IMR-90 (cell line): ENCODE measurements around the gene SUB1. TPM values are rescaled to one million over a fixed set of nuclear protein-coding genes. Genes with fewer than 3 reads are reported as not detected.
"Not testable (repeated sequence)": the region's sequence is repeated elsewhere in the genome, so short reads cannot be mapped to it uniquely, and the experiment has no call there.

Source experiments
- ATAC-seq: fragments of 200-7000 bp; cut with Tn5 transposase; 2 replicates; pipeline ENCODE4 v1.9.1; 2020; ENCODE audit warnings: low read depth, mild to moderate bottlenecking, moderate library complexity
- BruUV-seq: library from RNA; stranded (reverse); fragments of 400-500 nt; replicated peaks from 2 replicates; lab custom pipeline; 2021; lab: Mats Ljungman, UMichigan
- CTCF ChIA-PET: fragments of 300-600 bp; formaldehyde crosslinking; extraction: SDS; loops from one replicate; lab custom pipeline; 2021; ENCODE audit warnings: antibody characterized with exemption; lab: Yijun Ruan, JAX
- POLR2A ChIA-PET: fragments of 300-600 bp; sonication (Branson Sonifier 250); formaldehyde crosslinking; loops from one replicate; lab custom pipeline; 2022; ENCODE audit warnings: antibody characterized with exemption; ENCODE audit not compliant: unreplicated experiment; lab: Charles Lee
- DNase-seq: peaks from one replicate; pipeline ENCODE4 v3.0.0; 2013
- H2AFZ ChIP-seq: replicated peaks from 2 replicates; pipeline ENCODE3; 2013; ENCODE audit warnings: low read length, mild to moderate bottlenecking; ENCODE audit not compliant: poor library complexity
- H2AK5ac ChIP-seq: 2 replicates; pipeline ENCODE4 v1.6.1; 2013; ENCODE audit warnings: low read depth, low read length, inconsistent platforms
- H2AK9ac ChIP-seq: replicated peaks from 2 replicates; pipeline ENCODE3; 2013; ENCODE audit warnings: mild to moderate bottlenecking, low read depth, low read length, moderate library complexity; ENCODE audit not compliant: poor library complexity
- H2BK120ac ChIP-seq: 2 replicates; pipeline ENCODE4 v1.6.1; 2013; ENCODE audit warnings: low read depth, low read length, inconsistent platforms
- H2BK15ac ChIP-seq: 3 replicates; pipeline ENCODE4 v1.6.1; 2013; ENCODE audit warnings: low read depth, low read length, inconsistent platforms
- H2BK20ac ChIP-seq: 2 replicates; pipeline ENCODE4 v1.6.1; 2013; ENCODE audit warnings: low read depth, mild to moderate bottlenecking, inconsistent platforms, low read length, moderate library complexity
- H2BK5ac ChIP-seq: 2 replicates; pipeline ENCODE4 v1.6.1; 2013; ENCODE audit warnings: mild to moderate bottlenecking, low read depth, low read length, inconsistent platforms; ENCODE audit not compliant: poor library complexity, severe bottlenecking
- H3K14ac ChIP-seq: replicated peaks from 2 replicates; pipeline ENCODE4 v1.6.1; 2013; ENCODE audit warnings: low read depth, low read length, inconsistent platforms
- H3K18ac ChIP-seq: 2 replicates; pipeline ENCODE4 v1.6.1; 2013; ENCODE audit warnings: low read depth, low read length, control low read depth
- H3K23ac ChIP-seq: 2 replicates; pipeline ENCODE4 v1.6.1; 2013; ENCODE audit warnings: low read depth, low read length, inconsistent platforms
- H3K27ac ChIP-seq: 2 replicates; pipeline ENCODE4 v1.5.1; 2013; ENCODE audit warnings: mild to moderate bottlenecking, control low read depth, low read length; ENCODE audit not compliant: insufficient read depth
- H3K27me3 ChIP-seq: 2 replicates; pipeline ENCODE4 v1.6.1; 2013; ENCODE audit warnings: low read length; ENCODE audit not compliant: control insufficient read depth, insufficient read depth
- H3K36me3 ChIP-seq: 2 replicates; pipeline ENCODE4 v1.6.1; 2013; ENCODE audit warnings: low read length, mixed read lengths; ENCODE audit not compliant: control insufficient read depth, insufficient read depth
- H3K4ac ChIP-seq: 2 replicates; pipeline ENCODE4 v1.6.1; 2013; ENCODE audit warnings: low read depth, low read length, inconsistent platforms
- H3K4me1 ChIP-seq: 2 replicates; pipeline ENCODE4 v1.6.1; 2013; ENCODE audit warnings: low read length, mixed read lengths; ENCODE audit not compliant: control insufficient read depth, insufficient read depth
- H3K4me2 ChIP-seq: 2 replicates; pipeline ENCODE4 v1.6.1; 2013; ENCODE audit warnings: low read depth, mild to moderate bottlenecking, control low read depth, low read length, moderate library complexity
- H3K4me3 ChIP-seq: 2 replicates; pipeline ENCODE4 v1.5.1; 2013; ENCODE audit warnings: low read depth, mild to moderate bottlenecking, control low read depth, low read length, moderate library complexity; ENCODE audit not compliant: insufficient read depth
- H3K56ac ChIP-seq: 2 replicates; pipeline ENCODE4 v1.6.1; 2013; ENCODE audit warnings: low read length, inconsistent platforms; ENCODE audit not compliant: insufficient read depth; ENCODE audit errors: extremely low read depth
- H3K79me1 ChIP-seq, 2 experiments: 2 replicates each; pipeline ENCODE4 v1.6.1; 2013; ENCODE audit warnings: low read length in 2 of 2, inconsistent platforms in 1 of 2, low read depth in 1 of 2
- H3K9ac ChIP-seq: 2 replicates; pipeline ENCODE4 v1.6.1; 2013; ENCODE audit warnings: low read depth, low read length, control low read depth
- H3K9me1 ChIP-seq: 2 replicates; pipeline ENCODE4 v1.6.1; 2013; ENCODE audit warnings: low read length, inconsistent platforms; ENCODE audit not compliant: insufficient read depth
- H3K9me3 ChIP-seq: 2 replicates; pipeline ENCODE4 v1.6.1; 2013; ENCODE audit warnings: low read length; ENCODE audit not compliant: control insufficient read depth, insufficient read depth
- H4K20me1 ChIP-seq: 2 replicates; pipeline ENCODE4 v1.6.1; 2013; ENCODE audit warnings: low read length, inconsistent platforms; ENCODE audit not compliant: insufficient read depth
- H4K5ac ChIP-seq: 2 replicates; pipeline ENCODE4 v1.6.1; 2013; ENCODE audit warnings: mild to moderate bottlenecking, low read depth, low read length, control low read depth
- H4K8ac ChIP-seq, 2 experiments: 2 replicates each; pipeline ENCODE4 v1.6.1; 2013; ENCODE audit warnings: low read depth in 2 of 2, low read length in 2 of 2, control low read depth in 1 of 2, inconsistent platforms in 1 of 2
- H4K91ac ChIP-seq: 2 replicates; pipeline ENCODE4 v1.6.1; 2013; ENCODE audit warnings: low read depth, low read length, inconsistent platforms; ENCODE audit not compliant: insufficient read depth
- BHLHE40 ChIP-seq: fragments of 150-350 bp; IDR thresholded peaks from 2 replicates; pipeline ENCODE4 v1.6.1; 2016; ENCODE audit warnings: mild to moderate bottlenecking, low read depth, low read length
- CEBPB ChIP-seq: IDR thresholded peaks from 2 replicates; pipeline ENCODE4 v1.6.1; 2012; ENCODE audit warnings: low read depth, low read length, improper control_type of control experiment
- FOS ChIP-seq: fragments of 150-350 bp; IDR thresholded peaks from 2 replicates; pipeline ENCODE4 v1.6.1; 2016; ENCODE audit warnings: low read depth, low read length
- MAFK ChIP-seq: IDR thresholded peaks from 2 replicates; pipeline ENCODE4 v1.6.1; 2012; ENCODE audit warnings: low read depth, low read length, improper control_type of control experiment
- MXI1 ChIP-seq: IDR thresholded peaks from 2 replicates; pipeline ENCODE4 v1.6.1; 2012; ENCODE audit warnings: low read depth, mild to moderate bottlenecking, low read length, moderate library complexity, borderline replicate concordance
- NFE2L2 ChIP-seq: fragments of 150-350 bp; IDR thresholded peaks from 2 replicates; pipeline ENCODE4 v1.6.1; 2016; ENCODE audit warnings: low read depth, mild to moderate bottlenecking, low read length
- RFX5 ChIP-seq: IDR thresholded peaks from 2 replicates; pipeline ENCODE4 v1.8.0; 2012; ENCODE audit warnings: low read depth, mild to moderate bottlenecking, low read length, moderate library complexity
- WGBS, 2 experiments: methylation state at CpG; one replicate each; pipeline versions ENCODE4 v1.1.5 to v1.1.7; 2013; ENCODE audit warnings: missing lambda C conversion rate in 2 of 2; ENCODE audit not compliant: insufficient read length in 1 of 2; ENCODE audit errors: extremely low coverage in 2 of 2; 5-methylcytosine and 5-hydroxymethylcytosine counted together
- dilution Hi-C: fragments of 300-500 bp; cut with HindIII; formaldehyde crosslinking; loops from one replicate; pipeline ENCODE4 v1.14.3; 2018; ENCODE audit warnings: low sequenced_read_pairs; ENCODE audit not compliant: unreplicated experiment
- in situ Hi-C: fragments of 300-500 bp; cut with MboI; formaldehyde crosslinking; loops from 3 replicates; pipeline ENCODE4 v1.14.3; 2019; ENCODE audit warnings: low sequenced_read_pairs, inconsistent platforms, mixed read lengths
- intact Hi-C: fragments of 100-400 bp; cut with micrococcal nuclease; formaldehyde crosslinking; loops from 2 replicates; pipeline ENCODE4 v1.10.0; 2022
- polyA plus RNA-seq, 3 experiments: library from polyadenylated mRNA; depleted of rRNA; stranded (reverse); fragments of >200 nt; gene quantifications; 2 replicates each; pipeline ENCODE4 v1.2.3, GENCODE V29; 2012; ENCODE audit warnings: low replicate concordance in 1 of 3
- total RNA-seq: library from RNA; depleted of rRNA; stranded (reverse); fragments of >200 nt; gene quantifications from 2 replicates; pipeline ENCODE4 v1.2.3, GENCODE V29; 2012
- TF ChIP-seq, protein P1 (sequence below): fragments of 150-350 bp; IDR thresholded peaks from 2 replicates; pipeline ENCODE4 v1.6.1; 2017; ENCODE audit warnings: mild to moderate bottlenecking, antibody characterized with exemption, low read length, low read depth

SUB1 gene
- total and polyA plus RNA-seq, 2 of the 4 experiments (the other 2 are of a cell fraction): 19.5 to 155 TPM

DNA sequence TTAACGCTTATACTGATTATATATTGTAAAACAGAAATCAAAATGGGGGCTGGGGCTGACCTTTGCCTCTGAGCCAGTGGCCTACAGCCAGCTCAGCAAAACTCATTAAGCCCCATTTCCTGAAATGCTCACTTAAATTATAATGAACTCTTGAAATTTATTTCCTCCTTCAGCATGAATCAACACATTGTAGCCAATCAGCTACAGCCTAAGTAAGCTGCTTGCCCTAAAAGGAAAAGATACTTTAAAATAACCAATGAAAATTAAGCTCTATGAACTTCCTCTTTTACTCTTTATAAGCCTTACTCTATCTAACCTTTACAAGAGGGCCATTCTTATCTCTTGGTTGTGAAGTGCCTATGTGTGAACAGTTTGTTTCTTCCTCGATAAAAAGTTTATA is 33.5 kb upstream of the SUB1 start:
- TF ChIP-seq RFX5: no peak
- TF ChIP-seq BHLHE40: no peak
- TF ChIP-seq, protein P1, sequence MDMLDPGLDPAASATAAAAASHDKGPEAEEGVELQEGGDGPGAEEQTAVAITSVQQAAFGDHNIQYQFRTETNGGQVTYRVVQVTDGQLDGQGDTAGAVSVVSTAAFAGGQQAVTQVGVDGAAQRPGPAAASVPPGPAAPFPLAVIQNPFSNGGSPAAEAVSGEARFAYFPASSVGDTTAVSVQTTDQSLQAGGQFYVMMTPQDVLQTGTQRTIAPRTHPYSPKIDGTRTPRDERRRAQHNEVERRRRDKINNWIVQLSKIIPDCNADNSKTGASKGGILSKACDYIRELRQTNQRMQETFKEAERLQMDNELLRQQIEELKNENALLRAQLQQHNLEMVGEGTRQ: no peak
- TF ChIP-seq FOS: no peak
- no peak for TF ChIP-seq CEBPB
- TF ChIP-seq NFE2L2: no peak
- no peak for TF ChIP-seq MAFK
- TF ChIP-seq MXI1: no peak
- H3K79me1 ChIP-seq: no peaks in the 10 kb centered on the region
- intact Hi-C loops: loop anchor here (5.0 kb wide), 1 partner anchor 725 kb away; no protein-coding TSS in a partner anchor
- no peak overlapping the region for H3K9ac ChIP-seq
- no peak overlapping the region for H4K8ac ChIP-seq
- H2BK120ac ChIP-seq: no peak overlapping the region
- H4K5ac ChIP-seq: no peak overlapping the region
- no peak for ATAC-seq
- H2BK20ac ChIP-seq: no peak overlapping the region
- BruUV-seq: no TSS peak
- H3K9me3 ChIP-seq: no peaks in the 10 kb centered on the region
- no peak overlapping the region for H3K14ac ChIP-seq
- no peak overlapping the region for H3K18ac ChIP-seq
- H2AK9ac ChIP-seq: no peak overlapping the region
- in situ Hi-C loops: no loop called here
- H3K4ac ChIP-seq: no peak overlapping the region
- no peaks in the 10 kb centered on the region for H3K27me3 ChIP-seq
- H2AK5ac ChIP-seq: no peak overlapping the region
- H3K4me3 ChIP-seq: no peak overlapping the region
- H2AFZ ChIP-seq: no peak overlapping the region
- no peaks in the 10 kb centered on the region for H3K9me1 ChIP-seq
- WGBS, 2 experiments: no CpG with 5 or more reads among the region's 2 CpGs
- DNase-seq: no peak
- no peak overlapping the region for H2BK5ac ChIP-seq
- no peak overlapping the region for H3K4me2 ChIP-seq
- H3K23ac ChIP-seq: no peak overlapping the region
- dilution Hi-C loops: no loop called here
- ChIA-PET POLR2A (no interaction called here), CTCF (no interaction called here)
- no peak overlapping the region for H2BK15ac ChIP-seq
- H3K36me3 ChIP-seq: no peaks in the 10 kb centered on the region
- no peak overlapping the region for H3K27ac ChIP-seq
- no peak overlapping the region for H3K56ac ChIP-seq
- H4K91ac ChIP-seq: no peak overlapping the region
- H3K4me1 ChIP-seq: no peaks in the 10 kb centered on the region
- no peaks in the 10 kb centered on the region for H4K20me1 ChIP-seq

DNA sequence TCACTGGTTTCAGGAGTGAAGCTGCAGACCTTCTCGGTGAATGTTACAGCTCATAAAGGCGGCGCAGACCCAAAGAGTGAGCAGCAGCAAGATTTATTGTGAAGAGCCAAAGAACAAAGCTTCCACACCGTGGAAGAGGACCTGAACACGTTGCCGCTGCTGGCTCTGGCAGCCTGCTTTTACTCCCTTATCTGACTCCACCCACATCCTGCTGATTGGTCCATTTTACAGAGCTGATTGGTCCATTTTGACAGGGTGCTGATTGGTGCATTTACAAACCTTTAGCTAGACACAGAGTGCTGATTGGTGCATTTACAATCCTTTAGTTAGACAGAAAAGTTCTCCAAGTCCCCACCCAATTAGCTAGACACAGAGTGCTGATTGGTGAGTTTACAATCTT is 32.9 kb upstream of the SUB1 start:
- ATAC-seq, H2AK9ac ChIP-seq, H2BK120ac ChIP-seq, H4K20me1 ChIP-seq, H3K79me1 ChIP-seq, H3K14ac ChIP-seq, H3K4me2 ChIP-seq, H3K36me3 ChIP-seq, H3K4me1 ChIP-seq, H3K56ac ChIP-seq, in situ Hi-C loops, H3K4ac ChIP-seq, H2AK5ac ChIP-seq, H3K9me1 ChIP-seq, DNase-seq, H4K8ac ChIP-seq, H3K9me3 ChIP-seq, H4K5ac ChIP-seq, H2BK20ac ChIP-seq, H3K27me3 ChIP-seq, H4K91ac ChIP-seq, BruUV-seq, POLR2A ChIA-PET, dilution Hi-C loops, H2AFZ ChIP-seq, H2BK15ac ChIP-seq, CTCF ChIA-PET, H3K27ac ChIP-seq, H2BK5ac ChIP-seq, H3K23ac ChIP-seq, H3K4me3 ChIP-seq, H3K18ac ChIP-seq, H3K9ac ChIP-seq: not testable (repeated sequence)
- intact Hi-C loops: loop anchor here (5.0 kb wide), 1 partner anchor 725 kb away; no protein-coding TSS in a partner anchor
- 70% methylated on average over 3 of the region's 6 CpGs; no CpG with 5 or more reads in 1 of the 2 experiments for WGBS, 2 experiments
